ENCODE results near the gene SPA17. TPM values are rescaled to one million over a fixed set of nuclear protein-coding genes. Genes with fewer than 3 reads are reported as not detected.

The SPA17 gene
- total and polyA plus RNA-seq, 9 of the 15 experiments (the other 6 are each of a cell fraction or from before 2014, with no cell fraction given): 6.0 to 19.5 (median 12.6) TPM

DNA sequence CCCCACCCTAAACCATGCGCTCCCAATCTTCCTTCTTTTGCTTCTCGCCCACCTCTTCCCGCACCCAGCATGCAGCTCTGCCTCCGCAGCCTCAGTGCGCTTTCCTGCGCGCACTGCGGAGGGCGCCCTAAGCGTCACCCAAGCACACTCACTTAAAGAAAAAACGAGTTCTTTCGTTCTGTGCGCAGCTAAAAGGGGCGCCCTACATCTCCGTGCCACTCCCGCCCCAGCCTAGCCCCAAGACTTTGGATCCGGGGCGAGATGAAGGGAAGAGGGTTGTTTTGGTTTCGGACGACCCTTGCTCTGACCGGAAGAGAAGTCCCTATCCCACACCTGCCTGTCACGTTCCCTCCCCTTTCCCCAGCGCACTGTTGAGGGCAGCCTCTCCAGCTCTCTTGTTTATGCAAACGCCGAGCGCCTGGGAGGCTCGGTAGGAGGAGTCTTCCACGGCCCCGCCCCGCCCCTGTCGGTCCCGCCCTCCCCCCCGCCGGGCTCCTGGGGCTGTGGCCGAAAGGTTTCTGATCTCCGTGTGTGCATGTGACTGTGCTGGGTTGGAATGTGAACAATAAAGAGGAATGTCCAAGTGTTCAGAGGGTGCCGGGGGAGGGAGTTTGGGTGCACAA is 73.0 kb downstream of the SPA17 start:
- 57% methylated on average over 25 of the region's 37 CpGs for WGBS (ENCODE audit: insufficient coverage, low coverage, missing lambda C conversion rate)
- TF ChIP-seq PRPF4 (IDR thresholded peaks at IDR 0.05; ENCODE audit: insufficient read depth, low read depth, low read length, poor library complexity, severe bottlenecking) (no peak), TEAD2 (tag; IDR thresholded peaks at IDR 0.05) (no peak), ZNF444 (CRISPR knock-in tag; IDR thresholded peaks at IDR 0.05) (no peak), PURB (CRISPR knock-in tag; IDR thresholded peaks at IDR 0.05; ENCODE audit: low read depth) (no peak)
- TF ChIP-seq, protein P1, sequence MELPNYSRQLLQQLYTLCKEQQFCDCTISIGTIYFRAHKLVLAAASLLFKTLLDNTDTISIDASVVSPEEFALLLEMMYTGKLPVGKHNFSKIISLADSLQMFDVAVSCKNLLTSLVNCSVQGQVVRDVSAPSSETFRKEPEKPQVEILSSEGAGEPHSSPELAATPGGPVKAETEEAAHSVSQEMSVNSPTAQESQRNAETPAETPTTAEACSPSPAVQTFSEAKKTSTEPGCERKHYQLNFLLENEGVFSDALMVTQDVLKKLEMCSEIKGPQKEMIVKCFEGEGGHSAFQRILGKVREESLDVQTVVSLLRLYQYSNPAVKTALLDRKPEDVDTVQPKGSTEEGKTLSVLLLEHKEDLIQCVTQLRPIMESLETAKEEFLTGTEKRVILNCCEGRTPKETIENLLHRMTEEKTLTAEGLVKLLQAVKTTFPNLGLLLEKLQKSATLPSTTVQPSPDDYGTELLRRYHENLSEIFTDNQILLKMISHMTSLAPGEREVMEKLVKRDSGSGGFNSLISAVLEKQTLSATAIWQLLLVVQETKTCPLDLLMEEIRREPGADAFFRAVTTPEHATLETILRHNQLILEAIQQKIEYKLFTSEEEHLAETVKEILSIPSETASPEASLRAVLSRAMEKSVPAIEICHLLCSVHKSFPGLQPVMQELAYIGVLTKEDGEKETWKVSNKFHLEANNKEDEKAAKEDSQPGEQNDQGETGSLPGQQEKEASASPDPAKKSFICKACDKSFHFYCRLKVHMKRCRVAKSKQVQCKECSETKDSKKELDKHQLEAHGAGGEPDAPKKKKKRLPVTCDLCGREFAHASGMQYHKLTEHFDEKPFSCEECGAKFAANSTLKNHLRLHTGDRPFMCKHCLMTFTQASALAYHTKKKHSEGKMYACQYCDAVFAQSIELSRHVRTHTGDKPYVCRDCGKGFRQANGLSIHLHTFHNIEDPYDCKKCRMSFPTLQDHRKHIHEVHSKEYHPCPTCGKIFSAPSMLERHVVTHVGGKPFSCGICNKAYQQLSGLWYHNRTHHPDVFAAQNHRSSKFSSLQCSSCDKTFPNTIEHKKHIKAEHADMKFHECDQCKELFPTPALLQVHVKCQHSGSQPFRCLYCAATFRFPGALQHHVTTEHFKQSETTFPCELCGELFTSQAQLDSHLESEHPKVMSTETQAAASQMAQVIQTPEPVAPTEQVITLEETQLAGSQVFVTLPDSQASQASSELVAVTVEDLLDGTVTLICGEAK (IDR thresholded peaks at IDR 0.05): peak; percentile 48; the same call in 1 of the 2 replicates
- TF ChIP-seq, protein P1 (CRISPR knock-in tag; IDR thresholded peaks at IDR 0.05): no peak
- TF ChIP-seq, protein P2, sequence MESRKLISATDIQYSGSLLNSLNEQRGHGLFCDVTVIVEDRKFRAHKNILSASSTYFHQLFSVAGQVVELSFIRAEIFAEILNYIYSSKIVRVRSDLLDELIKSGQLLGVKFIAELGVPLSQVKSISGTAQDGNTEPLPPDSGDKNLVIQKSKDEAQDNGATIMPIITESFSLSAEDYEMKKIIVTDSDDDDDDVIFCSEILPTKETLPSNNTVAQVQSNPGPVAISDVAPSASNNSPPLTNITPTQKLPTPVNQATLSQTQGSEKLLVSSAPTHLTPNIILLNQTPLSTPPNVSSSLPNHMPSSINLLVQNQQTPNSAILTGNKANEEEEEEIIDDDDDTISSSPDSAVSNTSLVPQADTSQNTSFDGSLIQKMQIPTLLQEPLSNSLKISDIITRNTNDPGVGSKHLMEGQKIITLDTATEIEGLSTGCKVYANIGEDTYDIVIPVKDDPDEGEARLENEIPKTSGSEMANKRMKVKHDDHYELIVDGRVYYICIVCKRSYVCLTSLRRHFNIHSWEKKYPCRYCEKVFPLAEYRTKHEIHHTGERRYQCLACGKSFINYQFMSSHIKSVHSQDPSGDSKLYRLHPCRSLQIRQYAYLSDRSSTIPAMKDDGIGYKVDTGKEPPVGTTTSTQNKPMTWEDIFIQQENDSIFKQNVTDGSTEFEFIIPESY (CRISPR knock-in tag; IDR thresholded peaks at IDR 0.05): no peak
- TF ChIP-seq, protein P3, sequence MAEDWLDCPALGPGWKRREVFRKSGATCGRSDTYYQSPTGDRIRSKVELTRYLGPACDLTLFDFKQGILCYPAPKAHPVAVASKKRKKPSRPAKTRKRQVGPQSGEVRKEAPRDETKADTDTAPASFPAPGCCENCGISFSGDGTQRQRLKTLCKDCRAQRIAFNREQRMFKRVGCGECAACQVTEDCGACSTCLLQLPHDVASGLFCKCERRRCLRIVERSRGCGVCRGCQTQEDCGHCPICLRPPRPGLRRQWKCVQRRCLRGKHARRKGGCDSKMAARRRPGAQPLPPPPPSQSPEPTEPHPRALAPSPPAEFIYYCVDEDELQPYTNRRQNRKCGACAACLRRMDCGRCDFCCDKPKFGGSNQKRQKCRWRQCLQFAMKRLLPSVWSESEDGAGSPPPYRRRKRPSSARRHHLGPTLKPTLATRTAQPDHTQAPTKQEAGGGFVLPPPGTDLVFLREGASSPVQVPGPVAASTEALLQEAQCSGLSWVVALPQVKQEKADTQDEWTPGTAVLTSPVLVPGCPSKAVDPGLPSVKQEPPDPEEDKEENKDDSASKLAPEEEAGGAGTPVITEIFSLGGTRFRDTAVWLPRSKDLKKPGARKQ (CRISPR knock-in tag; IDR thresholded peaks at IDR 0.05): peak; percentile 94

More for the DNA sequence above, 73.0 kb downstream of the SPA17 start:
- intact Hi-C loops (cut with micrococcal nuclease) (no loop called here), in situ Hi-C loops (cut with MboI) (no loop called here)
- Histone ChIP-seq H3K4me1 (replicated peaks in 1 of 2; ENCODE audit: control insufficient read depth in 2 of 2, insufficient read depth in 2 of 2, low read length in 2 of 2) (peaks cover 8 to 16% of the 10 kb centered on the region in 2 experiments; a peak in 4 of 5 replicates), H3K27me3 (ENCODE audit: control insufficient read depth in 2 of 2, insufficient read depth in 2 of 2, low read length in 2 of 2) (peaks cover 15 to 50% of the 10 kb centered on the region in 2 experiments; a peak in 4 of 5 replicates), H3K27ac (ENCODE audit: extremely low read depth, low read depth, low read length) (no peak overlapping the region), H2AFZ (ENCODE audit: low read depth, low read length) (peak overlapping the region; percentile 74), H3K9me3 (replicated peaks; ENCODE audit: control insufficient read depth, insufficient read depth, low read depth, low read length) (no peaks in the 10 kb centered on the region), H3K4me3 (no peak overlapping the region; the same call in 1 of the 2 replicates), H4K20me1 (replicated peaks; ENCODE audit: control insufficient read depth, insufficient read depth, low read length) (0 out of 2 replicates have a peak, but pooled peaks cover 7% of the 10 kb centered on the region), H3K36me3 (ENCODE audit: control insufficient read depth, insufficient read depth, low read length) (no peaks in the 10 kb centered on the region), H3K4me2 (ENCODE audit: insufficient read depth, low read length) (peak overlapping the region; percentile 52; the same call in 1 of the 2 replicates), H3K9me1 (ENCODE audit: control insufficient read depth, insufficient read depth, low read length) (no peaks in the 10 kb centered on the region), H3K9ac (ENCODE audit: insufficient read depth in 1 of 2, low read depth in 2 of 2, low read length in 2 of 2) (peak overlapping the region in 1 of 2 experiments; percentile 62; a peak in 1 of 4 replicates), H3K79me2 (ENCODE audit: control insufficient read depth, insufficient read depth, low read length) (no peaks in the 10 kb centered on the region)
- FAIRE-seq: peak; percentile 26
- POLR2A ChIA-PET: interaction anchor here (0.6 to 1.0 kb wide), 2 partner anchors 12 to 52 kb away, joined by 3 read pairs; no protein-coding TSS in a partner anchor
- ATAC-seq: peak; percentile 97
- BruUV-seq (replicated peaks): no TSS peak
- CTCF ChIA-PET (ENCODE audit: low intra/inter-chr PET ratio): no interaction called here
- peak; percentile 73 to 93 (median 91) for DNase-seq (ENCODE audit: extremely low read depth in 1 of 4, low spot score in 3 of 4)

All from K562 (cell line).